Activated CD8-positive, alpha-beta memory T cell treated with anti-CD3 and anti-CD28 coated beads, Interleukin-2, amount 10 ng/mL, durations not matched to agents 7 days and 5 days (primary cell): Measurements from ENCODE around the gene LBX2. TPM values are rescaled to one million over a fixed set of nuclear protein-coding genes. Genes with fewer than 3 reads are reported as not detected.

Source experiments
- ATAC-seq: fragments of 150-1000 bp; cut with Tn5 transposase; one replicate; pipeline ENCODE4 v1.10.0; 2021; ENCODE audit warnings: moderate library complexity
- CTCF ChIA-PET: fragments of 350-600 bp; sonication (Branson Sonifier 250); formaldehyde crosslinking; loops from one replicate; lab custom pipeline; 2021; ENCODE audit warnings: antibody characterized with exemption; lab: Charles Lee
- DNase-seq: peaks from one replicate; pipeline ENCODE4 v3.0.0-alpha.2; 2020
- H3K27ac Mint-ChIP-seq: one replicate; pipeline ENCODE4 v1.8.0; 2021; ENCODE audit warnings: mild to moderate bottlenecking, mixed read lengths
- H3K27me3 Mint-ChIP-seq: one replicate; pipeline ENCODE4 v1.8.0; 2021; ENCODE audit warnings: mixed read lengths
- H3K36me3 Mint-ChIP-seq: one replicate; pipeline ENCODE4 v1.8.0; 2021; ENCODE audit warnings: mild to moderate bottlenecking, mixed read lengths
- H3K4me1 Mint-ChIP-seq: one replicate; pipeline ENCODE4 v1.8.0; 2021; ENCODE audit warnings: mixed read lengths
- H3K4me3 Mint-ChIP-seq: one replicate; pipeline ENCODE4 v1.8.0; 2021; ENCODE audit warnings: mild to moderate bottlenecking, moderate library complexity, mixed read lengths
- H3K9me3 Mint-ChIP-seq: one replicate; pipeline ENCODE4 v1.8.0; 2022; ENCODE audit warnings: low read depth, mixed read lengths
- total RNA-seq, 2 experiments: library from RNA; stranded (reverse); gene quantifications; one replicate each; pipeline ENCODE4 v1.2.3, GENCODE V29; 2021

The LBX2 gene
- total RNA-seq, 2 experiments from 2014 or later = 1.3 to 2.4 TPM

DNA sequence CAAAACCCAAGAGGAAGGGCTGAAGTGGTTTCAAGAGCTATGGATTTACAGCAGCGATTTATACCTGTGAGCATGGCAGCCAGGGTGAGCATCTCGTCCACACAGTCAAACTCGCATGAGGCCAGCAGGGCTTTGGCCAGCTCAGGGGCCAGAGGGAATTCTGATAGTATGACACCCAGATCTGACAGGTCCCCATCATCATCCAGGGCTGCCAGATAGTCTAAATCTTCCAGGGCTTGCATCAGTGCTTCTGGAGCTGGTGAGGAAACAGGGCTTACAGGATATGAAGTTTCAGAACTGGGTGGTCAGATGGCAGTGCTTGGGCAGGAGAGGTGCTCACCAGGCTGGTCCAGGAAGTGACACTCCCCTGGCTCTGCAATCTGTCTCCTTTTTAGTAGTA is 23.1 kb upstream of the LBX2 start:
- no peaks in the 10 kb centered on the region for H3K9me3 Mint-ChIP-seq
- no peak overlapping the region for H3K4me3 Mint-ChIP-seq
- ATAC-seq (peak; percentile 28), DNase-seq (no peak)
- peaks cover 38% of the 10 kb centered on the region for H3K27me3 Mint-ChIP-seq
- H3K4me1 Mint-ChIP-seq = peaks cover 11% of the 10 kb centered on the region
- H3K36me3 Mint-ChIP-seq = peaks cover 19% of the 10 kb centered on the region
- H3K27ac Mint-ChIP-seq = no peak overlapping the region
- CTCF ChIA-PET = interaction anchor here (1.2 to 1.8 kb wide), 4 partner anchors 10 to 63 kb away, joined by 3 to 8 read pairs (median 4); no protein-coding TSS in a partner anchor

DNA sequence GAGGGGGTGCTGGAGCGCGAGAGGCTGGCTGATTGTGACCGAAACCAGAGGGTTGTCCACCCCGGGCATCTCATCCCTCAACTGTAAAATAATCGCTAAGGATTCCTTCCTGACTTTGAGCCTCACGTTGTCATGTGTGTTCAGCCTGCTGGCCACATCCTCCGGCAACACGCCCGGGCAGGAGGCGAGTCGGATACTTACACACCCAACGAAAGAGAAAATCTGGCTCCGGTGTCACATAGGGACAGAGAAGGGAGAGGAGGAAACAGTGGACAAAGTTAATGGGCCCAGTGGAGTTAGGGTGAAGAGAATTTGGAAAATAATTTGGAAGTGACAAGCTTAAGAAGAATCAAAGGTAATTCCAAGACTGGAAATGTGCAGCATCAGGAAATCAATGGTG is 17.2 kb upstream of the LBX2 start:
- CTCF ChIA-PET = interaction anchor here (0.9 to 3.4 kb wide), 4 partner anchors 10 to 34 kb away, joined by 4 to 12 read pairs (median 6); partner anchors contain the start of genes AUP1, CCDC142, DQX1 and HTRA2
- H3K4me1 Mint-ChIP-seq = peaks cover 27% of the 10 kb centered on the region
- DNase-seq = no peak
- no peaks in the 10 kb centered on the region for H3K9me3 Mint-ChIP-seq
- peaks cover 81% of the 10 kb centered on the region for H3K27me3 Mint-ChIP-seq
- peak overlapping the region; percentile 62 for H3K4me3 Mint-ChIP-seq
- no peak for ATAC-seq
- peaks cover 5% of the 10 kb centered on the region for H3K36me3 Mint-ChIP-seq
- peak overlapping the region; percentile 23 for H3K27ac Mint-ChIP-seq

DNA sequence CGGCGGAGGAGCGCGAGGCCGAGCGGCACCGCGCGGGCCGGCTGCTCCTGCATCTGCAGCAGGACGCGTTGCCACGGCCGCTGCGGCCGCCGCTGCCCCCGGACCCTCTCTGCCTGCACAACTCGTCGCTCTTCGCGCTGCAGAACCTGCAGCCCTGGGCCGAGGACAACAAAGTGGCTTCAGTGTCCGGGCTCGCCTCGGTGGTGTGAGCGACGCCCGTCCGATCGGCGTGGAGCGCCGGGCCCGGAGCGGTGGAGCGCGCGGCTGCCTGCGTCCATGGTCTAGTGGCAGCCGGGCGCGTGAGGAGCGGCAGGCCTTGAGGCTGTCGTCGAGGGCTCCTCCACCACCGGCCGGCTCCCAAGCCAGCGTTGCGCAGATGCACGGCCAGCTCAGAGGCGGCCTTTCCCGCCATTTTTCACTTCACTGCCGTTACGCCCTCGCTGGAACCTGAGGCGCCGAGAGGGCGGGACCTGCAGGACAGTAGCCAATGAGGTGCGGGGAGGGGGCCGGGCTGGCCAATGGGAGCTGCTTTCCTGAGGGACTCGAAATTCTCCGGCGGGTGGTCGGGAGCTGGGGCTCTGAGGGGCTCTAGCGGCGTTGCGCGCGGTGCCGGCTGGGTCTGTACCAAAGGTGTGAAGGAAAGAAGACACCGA is 16.7 kb upstream of the LBX2 start:
- Mint-ChIP-seq H3K27ac (no peak overlapping the region), H3K36me3 (peaks cover 5% of the 10 kb centered on the region), H3K4me3 (peak overlapping the region; percentile 62), H3K4me1 (peaks cover 32% of the 10 kb centered on the region), H3K9me3 (no peaks in the 10 kb centered on the region), H3K27me3 (peaks cover 86% of the 10 kb centered on the region)
- ATAC-seq (peak; percentile 82), DNase-seq (peak; percentile 83)
- CTCF ChIA-PET = interaction anchor here (0.9 to 4.2 kb wide), 5 partner anchors 9 to 33 kb away, joined by 4 to 21 read pairs (median 7); partner anchors contain the start of genes AUP1, CCDC142, DQX1 and HTRA2

DNA sequence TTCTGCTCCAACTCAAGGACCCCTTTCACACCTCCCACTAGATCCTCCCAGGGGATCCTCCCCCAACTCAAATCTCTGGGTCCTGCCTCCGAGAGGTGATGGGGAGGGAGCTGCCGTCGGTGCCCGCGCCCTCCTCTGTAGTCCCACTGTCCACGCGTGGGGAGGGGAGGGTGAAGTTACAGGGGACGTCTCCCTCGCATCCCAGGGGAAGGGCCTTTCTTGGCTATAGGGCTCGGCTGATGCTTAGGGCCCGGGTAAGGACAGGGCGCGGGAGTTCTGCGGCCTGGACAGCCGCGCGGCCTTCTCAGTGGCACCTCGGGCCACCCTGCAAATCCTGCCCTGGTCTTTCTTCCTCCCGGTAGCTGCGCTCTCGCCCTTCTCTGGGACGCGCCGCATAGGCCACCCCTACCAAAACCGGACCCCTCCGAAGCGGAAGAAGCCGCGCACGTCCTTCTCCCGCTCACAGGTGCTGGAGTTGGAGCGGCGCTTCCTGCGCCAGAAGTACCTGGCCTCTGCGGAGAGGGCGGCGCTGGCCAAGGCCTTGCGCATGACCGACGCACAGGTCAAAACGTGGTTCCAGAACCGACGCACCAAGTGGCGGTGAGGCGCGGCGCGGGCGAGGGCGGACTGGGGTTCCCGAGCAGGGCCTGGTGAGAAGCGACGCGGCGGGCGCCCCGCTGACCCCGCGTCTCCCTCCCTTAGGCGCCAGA is 16.0 kb upstream of the LBX2 start:
- DNase-seq = no peak

DNA sequence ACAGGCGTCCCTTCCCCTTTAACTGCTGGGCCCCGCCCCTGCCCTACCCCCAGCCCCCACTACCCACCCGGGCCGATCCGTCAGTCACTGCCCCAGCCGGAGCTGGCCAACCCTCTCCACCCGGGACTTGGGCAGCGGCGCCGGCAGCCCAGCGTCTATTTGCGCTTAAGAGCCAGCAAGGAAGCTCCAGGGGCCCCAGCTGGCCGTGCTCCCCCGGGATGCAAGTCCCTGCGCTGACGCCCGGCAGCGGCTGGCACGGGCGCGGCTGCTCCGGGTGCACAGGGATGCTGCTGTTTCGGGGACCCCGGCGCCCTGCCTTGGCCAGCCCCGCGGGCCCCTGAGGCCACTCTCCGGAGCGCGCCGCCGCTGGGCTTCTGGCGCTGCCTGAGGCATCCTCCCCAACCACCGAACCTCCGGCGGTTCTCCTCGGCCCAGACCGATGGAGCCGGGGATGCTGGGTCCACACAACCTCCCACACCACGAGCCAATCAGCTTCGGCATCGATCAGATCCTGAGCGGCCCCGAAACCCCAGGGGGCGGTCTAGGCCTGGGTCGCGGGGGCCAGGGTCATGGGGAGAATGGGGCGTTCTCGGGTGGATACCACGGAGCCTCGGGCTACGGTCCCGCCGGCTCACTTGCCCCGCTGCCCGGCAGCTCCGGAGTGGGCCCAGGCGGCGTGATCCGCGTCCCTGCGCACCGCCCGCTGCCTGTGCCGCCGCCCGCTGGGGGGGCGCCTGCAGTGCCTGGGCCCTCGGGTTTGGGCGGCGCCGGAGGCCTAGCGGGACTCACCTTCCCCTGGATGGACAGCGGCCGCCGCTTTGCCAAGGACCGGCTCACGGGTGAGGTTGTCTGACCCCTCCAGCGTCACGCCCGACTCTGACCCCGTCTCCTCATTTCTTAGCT is 15.2 kb upstream of the LBX2 start, which contains the start of gene TLX2:
Gene TLX2, plus strand, starts transcription at position 83 of the 903 bp plus-strand sequence. Its CDS starts 357 bp downstream, at position 440.
- peak within 1 kb of the TSS; percentile 62 for H3K4me3 Mint-ChIP-seq
- H3K9me3 Mint-ChIP-seq = no peaks in the 10 kb centered on the region
- CTCF ChIA-PET = interaction anchor here (0.8 to 4.2 kb wide), 8 partner anchors 8 to 72 kb away, joined by 3 to 21 read pairs (median 4); partner anchors contain the start of genes AUP1, DQX1 and HTRA2
- peaks cover 5% of the 10 kb centered on the region for H3K36me3 Mint-ChIP-seq
- peak; percentile 29 for ATAC-seq
- H3K27ac Mint-ChIP-seq = no peak within 1 kb of the TSS
- H3K4me1 Mint-ChIP-seq = peaks cover 39% of the 10 kb centered on the region
- no peak for DNase-seq
- peaks cover 78% of the 10 kb centered on the region for H3K27me3 Mint-ChIP-seq

More for the DNA sequence above, 16.0 kb upstream of the LBX2 start:
- Mint-ChIP-seq H3K27ac (no peak overlapping the region), H3K27me3 (peaks cover 84% of the 10 kb centered on the region), H3K9me3 (no peaks in the 10 kb centered on the region), H3K4me3 (peak overlapping the region; percentile 62), H3K4me1 (peaks cover 35% of the 10 kb centered on the region), H3K36me3 (peaks cover 5% of the 10 kb centered on the region)
- no peak for ATAC-seq
- CTCF ChIA-PET = interaction anchor here (1.4 to 4.2 kb wide), 5 partner anchors 9 to 71 kb away, joined by 3 to 21 read pairs (median 4); partner anchors contain the start of genes AUP1 and HTRA2

DNA sequence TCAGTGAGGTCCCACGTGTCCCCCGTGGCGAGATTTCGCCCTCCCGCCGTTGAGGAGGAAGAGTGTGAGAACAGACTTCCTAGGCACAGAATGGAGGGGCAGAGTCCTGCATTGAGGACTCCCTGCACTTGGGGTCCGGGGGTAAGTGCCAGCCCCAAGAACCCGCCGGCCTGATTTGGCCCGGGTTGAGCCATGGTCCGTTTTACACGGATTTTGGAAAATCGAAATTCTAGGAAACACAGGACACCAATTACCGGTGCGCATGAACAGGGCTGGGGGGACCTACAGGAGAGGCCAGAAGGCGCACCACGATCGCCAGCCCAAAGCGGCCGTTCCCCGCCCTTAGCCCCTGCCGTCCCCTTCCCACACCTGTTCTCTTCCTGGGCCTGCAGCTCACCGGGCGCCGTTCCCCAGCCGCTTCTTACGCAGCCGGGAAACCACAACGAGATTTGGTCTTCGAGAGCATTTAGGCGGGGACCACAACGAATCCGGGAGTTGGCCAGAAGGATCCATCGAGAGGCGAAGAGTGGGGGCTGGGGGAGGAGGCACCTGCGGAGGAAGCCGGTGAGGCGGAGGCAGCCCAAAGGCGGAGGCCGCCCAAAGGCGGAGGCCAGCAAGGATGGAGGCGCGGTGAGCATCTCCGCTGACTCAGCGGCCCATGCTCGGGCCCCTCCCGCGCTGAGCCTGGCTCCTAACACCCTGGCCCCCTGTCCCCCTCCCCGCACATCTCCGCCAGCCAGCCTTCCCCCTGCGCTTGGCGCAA is 14.4 kb upstream of the LBX2 start:
- no peak overlapping the region for H3K27ac Mint-ChIP-seq
- DNase-seq = no peak
- H3K4me1 Mint-ChIP-seq = peaks cover 39% of the 10 kb centered on the region
- no peaks in the 10 kb centered on the region for H3K9me3 Mint-ChIP-seq
- ATAC-seq = peak; percentile 44
- CTCF ChIA-PET = interaction anchor here (0.8 to 4.2 kb wide), 8 partner anchors 10 to 73 kb away, joined by 3 to 21 read pairs (median 4); partner anchors contain the start of genes DQX1 and LBX2
- peaks cover 5% of the 10 kb centered on the region for H3K36me3 Mint-ChIP-seq
- peak overlapping the region; percentile 46 for H3K4me3 Mint-ChIP-seq
- H3K27me3 Mint-ChIP-seq = peaks cover 70% of the 10 kb centered on the region

DNA sequence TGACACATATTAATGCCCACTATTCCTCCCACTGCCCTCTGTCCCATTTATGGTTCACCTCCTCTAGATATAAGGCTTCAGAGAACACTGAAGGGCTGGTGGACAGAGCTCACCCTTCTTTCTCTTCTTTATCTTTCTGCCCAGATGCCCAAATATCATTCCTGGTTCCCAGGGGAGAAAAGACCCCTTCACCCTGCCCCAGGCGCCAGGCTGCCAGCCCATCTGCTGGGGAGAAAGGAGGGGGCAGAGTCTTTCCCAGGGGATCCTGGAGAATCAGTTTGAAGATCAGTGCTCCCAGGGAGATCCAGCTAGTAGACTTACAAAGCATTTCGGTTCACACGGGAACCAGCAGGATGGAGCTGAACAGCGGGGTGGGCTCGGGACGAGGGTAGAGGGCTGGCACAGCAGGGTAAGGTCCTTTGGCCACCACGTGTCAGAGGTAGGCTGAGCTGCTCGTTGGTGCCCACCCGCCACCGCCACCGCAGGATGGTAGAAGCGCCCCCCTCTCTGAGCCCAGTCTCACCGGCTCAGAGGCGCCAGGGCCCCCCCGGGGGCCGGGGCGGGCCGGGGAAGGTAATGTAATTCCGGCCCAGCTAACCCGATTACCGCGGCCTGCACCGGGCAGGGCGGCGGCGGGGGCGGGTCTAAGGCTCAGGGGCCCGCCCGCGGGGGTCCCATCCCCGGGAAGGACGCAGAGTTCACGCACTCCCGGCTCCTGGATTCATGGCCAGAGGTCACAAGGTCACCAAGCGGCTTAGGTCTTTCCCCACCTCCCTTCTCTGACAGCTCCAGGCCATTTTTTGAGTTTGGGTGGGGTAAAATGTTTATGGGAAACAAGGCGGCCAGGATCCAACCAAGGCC is 13.6 kb upstream of the LBX2 start:
- Mint-ChIP-seq H3K4me3 (peak overlapping the region; percentile 46), H3K27ac (no peak overlapping the region), H3K4me1 (peaks cover 45% of the 10 kb centered on the region), H3K27me3 (peaks cover 62% of the 10 kb centered on the region), H3K9me3 (no peaks in the 10 kb centered on the region), H3K36me3 (peaks cover 5% of the 10 kb centered on the region)
- ATAC-seq (no peak), DNase-seq (no peak)
- CTCF ChIA-PET = interaction anchor here (0.7 to 4.2 kb wide), 5 partner anchors 9 to 53 kb away, joined by 3 to 21 read pairs (median 4); partner anchors contain the start of gene LBX2

DNA sequence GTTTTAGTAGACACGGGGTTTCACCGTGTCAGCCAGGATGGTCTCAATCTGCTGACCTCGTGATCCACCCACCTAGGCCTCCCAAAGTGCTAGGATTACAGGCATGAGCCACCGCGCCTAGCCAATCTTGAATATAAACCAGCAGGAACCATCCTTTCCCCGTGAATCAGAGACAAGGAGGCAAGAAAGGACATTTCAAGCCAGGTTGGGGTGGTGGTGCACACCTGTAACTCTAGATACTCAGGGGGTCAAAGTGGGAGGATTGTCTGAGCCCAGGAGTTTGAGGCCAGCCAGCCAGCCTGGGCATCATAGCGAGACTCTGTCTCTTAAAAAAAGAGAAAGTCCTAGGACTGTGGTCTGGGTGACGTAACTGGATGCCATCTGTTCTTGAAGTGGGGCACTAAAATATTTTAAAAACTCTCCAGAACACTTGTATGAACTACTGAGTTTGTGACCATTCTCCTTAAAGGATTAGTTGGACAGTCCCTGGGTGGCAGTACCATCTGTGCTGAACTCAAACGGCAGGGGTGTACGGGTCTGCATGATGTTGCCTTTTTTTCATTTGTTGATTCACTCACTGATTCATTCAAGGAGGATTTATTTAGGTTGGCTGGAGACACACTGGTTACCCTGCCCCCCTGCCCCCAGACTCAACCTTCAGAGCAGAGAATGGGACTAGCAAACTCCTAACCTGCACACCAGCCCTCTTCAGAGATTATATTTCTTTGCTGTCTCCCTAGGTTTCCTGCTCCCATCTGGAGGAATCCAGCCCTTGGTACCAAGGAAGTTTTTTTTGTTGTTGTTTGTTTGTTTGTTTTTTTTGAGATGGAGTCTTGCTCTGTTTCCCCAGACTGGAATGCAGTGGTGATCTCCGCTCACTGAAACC is 11.9 kb upstream of the LBX2 start:
- H3K9me3 Mint-ChIP-seq = no peaks in the 10 kb centered on the region
- H3K36me3 Mint-ChIP-seq = peaks cover 3% of the 10 kb centered on the region
- CTCF ChIA-PET = interaction anchor here (4.2 kb wide), 1 partner anchor 7 kb away, joined by 21 read pairs; no protein-coding TSS in a partner anchor
- H3K27me3 Mint-ChIP-seq = peaks cover 45% of the 10 kb centered on the region
- H3K27ac Mint-ChIP-seq = no peak overlapping the region
- H3K4me3 Mint-ChIP-seq = no peak overlapping the region
- ATAC-seq (no peak), DNase-seq (no peak)
- peaks cover 48% of the 10 kb centered on the region for H3K4me1 Mint-ChIP-seq

DNA sequence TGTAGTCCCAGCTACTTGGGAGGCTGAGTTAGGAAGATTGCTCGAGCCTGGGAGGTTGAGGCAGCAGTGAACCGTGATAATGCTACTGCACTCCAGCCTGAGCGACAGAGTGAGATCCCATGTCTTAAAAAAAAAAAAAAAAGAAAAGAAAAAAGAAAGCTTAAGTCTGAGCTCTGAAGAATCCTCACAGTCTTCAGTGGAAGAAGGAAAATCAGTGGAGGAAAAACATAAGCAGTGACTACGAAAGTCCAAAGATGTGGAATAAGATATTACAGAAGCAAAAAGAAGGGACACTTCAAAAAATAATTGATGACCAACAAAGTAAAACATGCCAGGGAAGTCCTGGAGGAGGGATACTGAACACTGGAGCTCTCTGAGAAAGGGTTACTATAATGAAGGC is 10.9 kb upstream of the LBX2 start:
- H3K4me1 Mint-ChIP-seq = peaks cover 46% of the 10 kb centered on the region
- peaks cover 3% of the 10 kb centered on the region for H3K36me3 Mint-ChIP-seq
- ATAC-seq = no peak
- no peaks in the 10 kb centered on the region for H3K9me3 Mint-ChIP-seq
- DNase-seq = no peak
- H3K27me3 Mint-ChIP-seq = peaks cover 36% of the 10 kb centered on the region
- CTCF ChIA-PET = interaction anchor here (0.6 to 2.3 kb wide), 5 partner anchors 10 to 37 kb away, joined by 3 to 6 read pairs (median 4); partner anchors contain the start of genes CCDC142, LBX2, MRPL53 and TTC31
- H3K27ac Mint-ChIP-seq = no peak overlapping the region
- no peak overlapping the region for H3K4me3 Mint-ChIP-seq

DNA sequence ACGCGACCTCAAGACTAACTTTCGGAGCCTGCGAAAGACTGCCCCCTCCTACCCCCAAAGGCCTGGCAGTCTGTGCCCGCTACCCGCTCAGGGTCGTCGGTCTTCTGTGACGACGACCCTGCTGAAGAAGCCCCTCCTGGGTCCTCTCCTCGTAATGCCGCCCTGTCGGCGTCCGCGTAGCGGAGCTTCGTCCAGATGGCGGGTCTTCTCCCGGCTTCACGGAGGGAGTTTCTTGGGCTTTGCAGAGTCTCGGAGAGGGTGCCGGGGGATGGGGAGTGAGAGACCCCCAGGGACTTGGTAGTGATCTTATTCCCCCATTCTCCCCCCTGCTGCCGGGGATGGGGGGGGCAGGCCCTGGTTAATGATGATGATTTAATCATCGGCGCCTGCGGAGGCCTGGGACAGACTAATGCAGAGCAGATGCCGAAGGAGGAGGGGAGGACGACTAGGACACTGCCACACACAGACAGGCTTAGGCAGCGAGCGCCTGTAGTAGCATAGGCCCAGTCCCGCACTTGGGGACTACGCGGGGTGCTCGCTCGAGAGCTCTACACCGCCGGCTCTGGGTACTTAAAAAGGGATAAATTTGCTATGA is 8.6 kb upstream of the LBX2 start:
- H3K4me1 Mint-ChIP-seq = peaks cover 54% of the 10 kb centered on the region
- CTCF ChIA-PET = interaction anchor here (1.2 to 2.5 kb wide), 8 partner anchors 15 to 79 kb away, joined by 3 to 14 read pairs (median 5); partner anchors contain the start of genes CCDC142, INO80B, MRPL53 and TTC31

More for the DNA sequence above, 8.6 kb upstream of the LBX2 start:
- ATAC-seq (no peak), DNase-seq (no peak)
- Mint-ChIP-seq H3K4me3 (peak overlapping the region; percentile 90), H3K36me3 (peaks cover 10% of the 10 kb centered on the region), H3K9me3 (no peaks in the 10 kb centered on the region), H3K27ac (peak overlapping the region; percentile 99), H3K27me3 (peaks cover 26% of the 10 kb centered on the region)
